Measurements from ENCODE around the gene ALDOA. TPM values are rescaled to one million over a fixed set of nuclear protein-coding genes. Genes with fewer than 3 reads are reported as not detected.

ALDOA gene
- total and polyA plus RNA-seq, 9 of the 15 experiments (the other 6 are each of a cell fraction or from before 2014, with no cell fraction given) = 311 to 2,224 (median 1,293) TPM

DNA sequence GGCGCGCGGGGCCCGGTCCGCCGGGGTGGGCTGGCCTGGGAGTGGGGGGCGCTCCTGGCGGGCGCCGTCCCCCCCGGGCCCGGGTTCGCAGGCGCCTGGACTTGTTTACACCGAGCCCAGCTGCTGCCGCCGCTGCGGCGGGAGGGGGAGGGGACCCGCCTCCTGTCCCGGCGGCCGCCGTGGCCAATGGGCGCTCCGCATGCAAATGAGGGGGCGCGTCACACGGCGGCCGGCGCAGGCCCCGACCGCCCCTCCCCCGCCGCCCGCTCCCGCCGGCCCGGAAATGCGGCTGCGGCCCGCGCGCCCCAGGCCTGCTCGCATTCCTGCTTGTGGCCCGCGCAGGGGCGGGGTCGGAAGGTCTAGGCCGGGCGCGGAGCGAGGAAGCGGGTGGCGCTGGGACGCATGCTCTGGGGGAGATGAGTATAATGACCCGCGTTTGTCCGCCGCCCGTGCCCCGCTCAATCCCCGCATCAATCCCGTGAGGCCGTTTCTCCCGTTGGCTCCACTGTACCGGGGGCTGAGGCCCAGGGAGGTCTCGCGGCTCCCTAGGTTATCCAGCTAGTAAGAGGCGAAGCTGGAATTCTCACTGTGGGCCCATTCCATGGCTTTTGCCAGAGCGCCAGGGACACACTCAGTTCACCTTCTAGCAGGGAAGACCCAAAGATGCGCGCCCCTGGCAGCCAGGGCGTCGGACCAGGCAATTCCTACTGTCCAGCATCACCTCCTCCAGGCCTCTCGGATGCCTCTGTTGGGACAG, 30.7 kb downstream of the ALDOA start, which contains the start of gene YPEL3 (continued):
- no peak for TF ChIP-seq ZNF274 (IDR thresholded peaks at IDR 0.05; ENCODE audit: borderline replicate concordance, low read depth, low read length)
- no peak for TF ChIP-seq MXI1 (IDR thresholded peaks at IDR 0.05; ENCODE audit: low read depth, low read length)
- no peak for TF ChIP-seq PYGO2 (tag; IDR thresholded peaks at IDR 0.05)
- no peak for TF ChIP-seq LARP7 (IDR thresholded peaks at IDR 0.05)
- TF ChIP-seq, protein P1, sequence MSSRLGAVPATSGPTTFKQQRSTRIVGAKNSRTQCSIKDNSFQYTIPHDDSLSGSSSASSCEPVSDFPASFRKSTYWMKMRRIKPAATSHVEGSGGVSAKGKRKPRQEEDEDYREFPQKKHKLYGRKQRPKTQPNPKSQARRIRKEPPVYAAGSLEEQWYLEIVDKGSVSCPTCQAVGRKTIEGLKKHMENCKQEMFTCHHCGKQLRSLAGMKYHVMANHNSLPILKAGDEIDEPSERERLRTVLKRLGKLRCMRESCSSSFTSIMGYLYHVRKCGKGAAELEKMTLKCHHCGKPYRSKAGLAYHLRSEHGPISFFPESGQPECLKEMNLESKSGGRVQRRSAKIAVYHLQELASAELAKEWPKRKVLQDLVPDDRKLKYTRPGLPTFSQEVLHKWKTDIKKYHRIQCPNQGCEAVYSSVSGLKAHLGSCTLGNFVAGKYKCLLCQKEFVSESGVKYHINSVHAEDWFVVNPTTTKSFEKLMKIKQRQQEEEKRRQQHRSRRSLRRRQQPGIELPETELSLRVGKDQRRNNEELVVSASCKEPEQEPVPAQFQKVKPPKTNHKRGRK (tag; IDR thresholded peaks at IDR 0.05) = no peak
- TF ChIP-seq RBBP5 (IDR thresholded peaks at IDR 0.05; ENCODE audit: borderline replicate concordance, insufficient read depth, low read length, poor library complexity, severe bottlenecking) = no peak
- no peak for TF ChIP-seq DACH1 (IDR thresholded peaks at IDR 0.05; ENCODE audit: partially characterized antibody)
- TF ChIP-seq TSC22D4 (tag; IDR thresholded peaks at IDR 0.05) = no peak
- no peak for TF ChIP-seq NFYB (IDR thresholded peaks at IDR 0.05; ENCODE audit: extremely low read depth, insufficient read length)
- peak; percentile 71; the same call in 1 of the 2 replicates for TF ChIP-seq PHF8 (IDR thresholded peaks at IDR 0.05; ENCODE audit: borderline replicate concordance, low read length)
- TF ChIP-seq TAF1 (IDR thresholded peaks at IDR 0.05; ENCODE audit: control insufficient read depth, extremely low read depth, insufficient read depth, low read length, severe bottlenecking) = no peak
- TF ChIP-seq SIRT6 (IDR thresholded peaks at IDR 0.05; ENCODE audit: low read depth, low read length) = no peak
- no peak for TF ChIP-seq CREBBP (IDR thresholded peaks at IDR 0.05; ENCODE audit: low read depth, low read length)
- TF ChIP-seq ZNF584 (CRISPR knock-in tag; IDR thresholded peaks at IDR 0.05; ENCODE audit: low read depth) = no peak
- no peak for TF ChIP-seq HDAC6 (IDR thresholded peaks at IDR 0.05; ENCODE audit: low read depth, low read length)
- no peak for TF ChIP-seq HNRNPH1 (optimal IDR thresholded peaks at IDR 0.05; ENCODE audit: low read depth, low read length)
- TF ChIP-seq MEF2A (IDR thresholded peaks at IDR 0.05; ENCODE audit: control insufficient read depth, low read depth, low read length) = no peak
- no peak for TF ChIP-seq TCFL5 (CRISPR knock-in tag; conservative IDR thresholded peaks at IDR 0.05)
- TF ChIP-seq POLR3A (IDR thresholded peaks at IDR 0.05; ENCODE audit: borderline replicate concordance, extremely low read depth, insufficient read depth, insufficient read length) = no peak
- TF ChIP-seq, protein P2, sequence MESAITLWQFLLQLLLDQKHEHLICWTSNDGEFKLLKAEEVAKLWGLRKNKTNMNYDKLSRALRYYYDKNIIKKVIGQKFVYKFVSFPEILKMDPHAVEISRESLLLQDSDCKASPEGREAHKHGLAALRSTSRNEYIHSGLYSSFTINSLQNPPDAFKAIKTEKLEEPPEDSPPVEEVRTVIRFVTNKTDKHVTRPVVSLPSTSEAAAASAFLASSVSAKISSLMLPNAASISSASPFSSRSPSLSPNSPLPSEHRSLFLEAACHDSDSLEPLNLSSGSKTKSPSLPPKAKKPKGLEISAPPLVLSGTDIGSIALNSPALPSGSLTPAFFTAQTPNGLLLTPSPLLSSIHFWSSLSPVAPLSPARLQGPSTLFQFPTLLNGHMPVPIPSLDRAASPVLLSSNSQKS (CRISPR knock-in tag; IDR thresholded peaks at IDR 0.05) = no peak
- TF ChIP-seq BRF1 (IDR thresholded peaks at IDR 0.05; ENCODE audit: borderline replicate concordance, extremely low read depth, insufficient read length) = no peak
- TF ChIP-seq THRAP3 (IDR thresholded peaks at IDR 0.05; ENCODE audit: borderline replicate concordance) = no peak
- peak; percentile 58 to 74; a peak in 3 of 4 replicates for TF ChIP-seq MAZ (CRISPR knock-in tag; conservative IDR thresholded peaks at IDR 0.05 in 1 of 2, IDR thresholded peaks at IDR 0.05 in 1 of 2)
- TF ChIP-seq SREBF2 (CRISPR knock-in tag; IDR thresholded peaks at IDR 0.05) = no peak

Data from K562 (cell line).